ENCODE results near the gene ADAM22. TPM values are rescaled to one million over a fixed set of nuclear protein-coding genes. Genes with fewer than 3 reads are reported as not detected.

Gene ADAM22
- total RNA-seq, 4 donors from 2014 or later: 6.8 to 87.5 (median 13.3) TPM

DNA sequence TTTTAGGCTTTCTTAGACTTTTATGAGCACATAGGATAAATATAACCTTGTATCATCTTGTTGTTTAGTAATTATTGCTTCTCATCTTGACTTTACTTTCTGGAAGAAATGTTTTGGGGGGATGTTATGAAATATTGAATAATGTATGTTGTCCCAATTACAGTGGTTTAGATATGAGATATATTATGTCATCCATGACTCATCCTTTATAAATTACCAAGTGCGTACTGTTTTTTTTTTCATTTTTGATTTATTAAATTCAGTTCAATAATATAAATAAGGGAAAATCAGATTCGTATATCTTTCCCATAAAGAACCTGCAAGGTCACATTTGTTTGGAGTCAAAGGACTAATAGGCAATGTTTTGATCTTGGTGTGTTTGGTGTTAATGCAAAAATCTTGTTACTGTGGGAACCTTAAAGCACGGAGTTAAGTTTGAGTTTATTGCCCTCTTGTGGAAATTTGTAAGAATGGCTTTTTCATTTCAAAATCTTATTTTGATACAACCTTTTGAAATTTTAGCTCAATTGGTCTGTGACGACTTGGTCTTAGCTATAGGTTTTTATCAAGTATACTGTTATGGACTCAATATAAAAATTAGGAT, 177.2 kb downstream of the ADAM22 start:
- no peak overlapping the region for H3K4me3 ChIP-seq
- H3K36me3 ChIP-seq: no peaks in the 10 kb centered on the region
- no peaks in the 10 kb centered on the region for H3K4me1 ChIP-seq
- no peak overlapping the region for H3K27ac ChIP-seq
- no peaks in the 10 kb centered on the region for H3K9me3 ChIP-seq
- no peaks in the 10 kb centered on the region for H3K27me3 ChIP-seq
- intact Hi-C loops (cut with DNase I; ENCODE audit: low total_unique reads): no loop called here
- TF ChIP-seq, protein P1, sequence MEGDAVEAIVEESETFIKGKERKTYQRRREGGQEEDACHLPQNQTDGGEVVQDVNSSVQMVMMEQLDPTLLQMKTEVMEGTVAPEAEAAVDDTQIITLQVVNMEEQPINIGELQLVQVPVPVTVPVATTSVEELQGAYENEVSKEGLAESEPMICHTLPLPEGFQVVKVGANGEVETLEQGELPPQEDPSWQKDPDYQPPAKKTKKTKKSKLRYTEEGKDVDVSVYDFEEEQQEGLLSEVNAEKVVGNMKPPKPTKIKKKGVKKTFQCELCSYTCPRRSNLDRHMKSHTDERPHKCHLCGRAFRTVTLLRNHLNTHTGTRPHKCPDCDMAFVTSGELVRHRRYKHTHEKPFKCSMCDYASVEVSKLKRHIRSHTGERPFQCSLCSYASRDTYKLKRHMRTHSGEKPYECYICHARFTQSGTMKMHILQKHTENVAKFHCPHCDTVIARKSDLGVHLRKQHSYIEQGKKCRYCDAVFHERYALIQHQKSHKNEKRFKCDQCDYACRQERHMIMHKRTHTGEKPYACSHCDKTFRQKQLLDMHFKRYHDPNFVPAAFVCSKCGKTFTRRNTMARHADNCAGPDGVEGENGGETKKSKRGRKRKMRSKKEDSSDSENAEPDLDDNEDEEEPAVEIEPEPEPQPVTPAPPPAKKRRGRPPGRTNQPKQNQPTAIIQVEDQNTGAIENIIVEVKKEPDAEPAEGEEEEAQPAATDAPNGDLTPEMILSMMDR (IDR thresholded peaks at IDR 0.05): peak; percentile 45 to 63 (median 54)
- TF ChIP-seq POLR2A (IDR thresholded peaks at IDR 0.05): no peak
- DNase-seq: no peak

DNA sequence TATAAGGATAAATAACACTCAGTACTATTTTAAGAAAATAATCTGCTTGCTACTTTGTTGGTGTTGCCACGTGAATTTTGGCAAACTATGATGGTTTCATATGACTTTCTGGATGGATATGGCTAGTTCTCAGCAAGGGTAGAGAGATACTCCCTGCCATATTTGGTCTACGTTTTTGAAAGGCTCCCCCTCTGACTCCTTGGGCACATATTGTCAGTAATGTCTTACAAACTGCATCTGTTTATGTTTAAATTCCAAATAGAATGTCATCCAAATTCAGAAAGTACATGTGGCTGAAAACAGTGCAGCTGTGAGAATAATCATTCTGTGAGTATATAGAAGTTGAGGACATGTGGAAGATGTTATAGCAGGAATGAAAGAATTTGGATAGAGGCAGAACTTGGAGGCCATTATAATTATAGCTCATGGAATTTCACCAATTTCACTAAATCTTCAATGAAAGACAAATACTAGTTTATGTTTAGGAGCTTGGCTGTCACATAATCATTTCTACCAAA, 178.0 kb downstream of the ADAM22 start:
- Histone ChIP-seq H3K27me3 (no peaks in the 10 kb centered on the region), H3K4me1 (no peaks in the 10 kb centered on the region), H3K4me3 (no peak overlapping the region), H3K36me3 (no peaks in the 10 kb centered on the region), H3K9me3 (no peaks in the 10 kb centered on the region), H3K27ac (no peak overlapping the region)
- no peak for TF ChIP-seq POLR2A (IDR thresholded peaks at IDR 0.05)
- TF ChIP-seq, protein P1 (IDR thresholded peaks at IDR 0.05): no peak
- intact Hi-C loops (cut with DNase I; ENCODE audit: low total_unique reads): no loop called here
- DNase-seq: no peak

DNA sequence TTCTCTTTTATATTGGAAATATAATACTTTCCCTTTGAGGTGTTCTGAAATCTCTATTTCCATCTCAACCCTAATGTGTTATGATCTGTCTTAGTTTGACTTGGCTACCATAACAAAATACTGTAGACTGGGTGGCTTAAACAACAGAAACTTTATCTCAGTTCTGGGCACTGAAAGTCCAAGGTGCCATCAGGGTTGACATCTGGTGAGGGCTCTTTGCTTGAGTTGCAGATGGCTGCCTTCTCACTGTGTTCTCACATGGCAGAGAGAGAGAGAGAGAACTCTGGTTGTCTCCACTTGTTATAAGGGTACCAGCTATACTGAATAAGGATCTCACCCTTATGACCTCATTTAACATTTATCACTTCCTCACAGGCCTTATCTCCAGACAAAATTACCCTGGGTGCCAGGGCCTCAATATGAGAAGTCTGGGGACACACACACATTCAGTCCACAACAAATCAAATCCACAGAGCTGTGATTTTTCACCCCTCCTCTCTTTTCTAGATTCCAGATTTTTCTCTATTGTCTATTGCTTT, 181.3 kb downstream of the ADAM22 start:
- Histone ChIP-seq H3K4me1 (no peaks in the 10 kb centered on the region), H3K4me3 (no peak overlapping the region), H3K36me3 (no peaks in the 10 kb centered on the region), H3K9me3 (no peaks in the 10 kb centered on the region), H3K27me3 (no peaks in the 10 kb centered on the region), H3K27ac (no peak overlapping the region)
- intact Hi-C loops (cut with DNase I; ENCODE audit: low total_unique reads): no loop called here
- TF ChIP-seq, protein P1 (IDR thresholded peaks at IDR 0.05): no peak
- TF ChIP-seq POLR2A (IDR thresholded peaks at IDR 0.05): no peak
- no peak for DNase-seq

DNA sequence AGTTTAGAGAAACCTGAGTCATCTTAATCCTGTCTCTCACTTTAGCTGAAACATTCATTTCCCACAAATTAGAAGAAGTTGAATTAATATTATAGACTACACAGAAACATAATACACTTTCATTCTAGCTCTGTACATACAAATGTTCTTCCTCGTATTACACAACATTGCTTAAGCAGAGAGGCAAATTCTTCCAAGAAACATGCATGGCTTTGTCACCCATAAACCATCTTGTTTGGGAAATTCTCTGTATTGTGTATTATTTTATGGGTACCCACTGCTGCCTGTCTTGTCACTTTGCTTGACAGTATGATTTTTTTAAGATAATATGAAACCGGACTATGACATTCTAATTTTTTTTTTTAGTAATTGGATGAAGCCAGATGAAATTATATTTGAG, 181.8 kb downstream of the ADAM22 start:
- DNase-seq: no peak
- no peaks in the 10 kb centered on the region for H3K9me3 ChIP-seq
- H3K27me3 ChIP-seq: no peaks in the 10 kb centered on the region
- H3K4me3 ChIP-seq: no peak overlapping the region
- no peak overlapping the region for H3K27ac ChIP-seq
- no peak for TF ChIP-seq POLR2A (IDR thresholded peaks at IDR 0.05)
- TF ChIP-seq, protein P1 (IDR thresholded peaks at IDR 0.05): no peak
- H3K36me3 ChIP-seq: no peaks in the 10 kb centered on the region
- intact Hi-C loops (cut with DNase I; ENCODE audit: low total_unique reads): no loop called here
- H3K4me1 ChIP-seq: no peaks in the 10 kb centered on the region

DNA sequence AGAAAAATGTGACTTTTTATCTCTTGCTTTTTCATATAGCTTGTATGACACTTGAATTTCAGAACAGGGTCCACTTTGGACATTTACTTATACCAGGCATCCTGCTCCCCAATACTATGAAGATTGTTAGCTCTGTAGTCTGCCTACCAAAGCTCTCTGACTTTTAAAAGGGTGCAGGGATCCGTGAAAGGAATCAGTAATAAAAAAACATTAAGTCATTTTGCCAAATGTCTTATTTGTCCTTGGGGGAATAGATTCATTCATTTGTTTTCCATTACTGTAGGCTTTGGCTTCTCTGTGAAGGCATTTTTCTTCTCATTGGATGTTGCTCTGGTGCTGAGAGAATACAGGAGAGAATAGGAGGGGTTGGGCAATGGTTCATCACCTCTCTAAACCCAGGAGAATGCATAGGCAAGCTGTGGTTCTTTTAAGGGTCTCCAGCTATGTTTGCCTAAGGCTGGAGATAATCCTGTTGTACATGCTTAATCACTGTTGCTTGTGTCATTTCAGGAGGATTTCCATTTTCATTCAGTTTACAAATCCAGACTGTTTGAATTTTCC, 182.3 kb downstream of the ADAM22 start:
- no peaks in the 10 kb centered on the region for H3K36me3 ChIP-seq
- no peak overlapping the region for H3K27ac ChIP-seq
- no peaks in the 10 kb centered on the region for H3K27me3 ChIP-seq
- intact Hi-C loops (cut with DNase I; ENCODE audit: low total_unique reads): no loop called here
- no peak for DNase-seq
- TF ChIP-seq POLR2A (IDR thresholded peaks at IDR 0.05): no peak
- TF ChIP-seq, protein P1 (IDR thresholded peaks at IDR 0.05): no peak
- H3K4me1 ChIP-seq: no peaks in the 10 kb centered on the region
- H3K4me3 ChIP-seq: no peak overlapping the region
- no peaks in the 10 kb centered on the region for H3K9me3 ChIP-seq
